HG02884 (cell line): Measurements from ENCODE around the gene CDH6.

ENCODE experiments used
- ATAC-seq: cut with Tn5 transposase; IDR thresholded peaks from one replicate; pipeline ENCODE4 v1.9.1; 2021; ENCODE audit warnings: mild to moderate bottlenecking, moderate library complexity; ENCODE audit not compliant: unreplicated experiment

Gene CDH6

GRCh38 chr5:31196309-31196708 lies 2.8 kb downstream of the CDH6 start:
- no peak for ATAC-seq

- ATAC-seq, result no peak
Observed at GRCh38 chr5:31197183-31197582, 3.7 kb downstream of the CDH6 start.

- ATAC-seq, result no peak
Observed at GRCh38 chr5:31204958-31205357, 11.5 kb downstream of the CDH6 start.

GRCh38 chr5:31208043-31208442 lies 14.6 kb downstream of the CDH6 start:
- no peak for ATAC-seq

- ATAC-seq, result no peak
Observed at GRCh38 chr5:31209334-31209733, 15.8 kb downstream of the CDH6 start.

- no peak for ATAC-seq
Observed at GRCh38 chr5:31211098-31211497, 17.6 kb downstream of the CDH6 start.

- no peak for ATAC-seq
Observed at GRCh38 chr5:31213257-31213656, 19.8 kb downstream of the CDH6 start.

GRCh38 chr5:31213705-31214121 lies 20.2 kb downstream of the CDH6 start:
- ATAC-seq, result no peak

- ATAC-seq, result no peak
Observed at GRCh38 chr5:31214229-31214628, 20.7 kb downstream of the CDH6 start.

GRCh38 chr5:31215236-31215635 lies 21.8 kb downstream of the CDH6 start:
- ATAC-seq, result no peak

GRCh38 chr5:31217446-31217845 lies 24.0 kb downstream of the CDH6 start:
- no peak for ATAC-seq

GRCh38 chr5:31218978-31219377 lies 25.5 kb downstream of the CDH6 start:
- ATAC-seq, result no peak

- ATAC-seq, result no peak
Observed at GRCh38 chr5:31221001-31221400, 27.5 kb downstream of the CDH6 start.

GRCh38 chr5:31225118-31225517 lies 31.6 kb downstream of the CDH6 start:
- ATAC-seq, result no peak

GRCh38 chr5:31225613-31226012 lies 32.1 kb downstream of the CDH6 start:
- ATAC-seq, result no peak

GRCh38 chr5:31226651-31227050 lies 33.2 kb downstream of the CDH6 start:
- ATAC-seq, result no peak

GRCh38 chr5:31229266-31229665 lies 35.8 kb downstream of the CDH6 start:
- no peak for ATAC-seq

- ATAC-seq, result no peak
Observed at GRCh38 chr5:31231177-31231838, 37.8 kb downstream of the CDH6 start.

- no peak for ATAC-seq
Observed at GRCh38 chr5:31232273-31232888, 38.9 kb downstream of the CDH6 start.

GRCh38 chr5:31235381-31235780 lies 41.9 kb downstream of the CDH6 start:
- ATAC-seq, result no peak

- no peak for ATAC-seq
Observed at GRCh38 chr5:31236339-31236738, 42.9 kb downstream of the CDH6 start.

GRCh38 chr5:31237174-31237573 lies 43.7 kb downstream of the CDH6 start:
- ATAC-seq, result no peak

GRCh38 chr5:31238497-31238896 lies 45.0 kb downstream of the CDH6 start:
- no peak for ATAC-seq
